HCT116 (cell line): ENCODE results near the gene CARD10. TPM values are rescaled to one million over a fixed set of nuclear protein-coding genes. Genes with fewer than 3 reads are reported as not detected.
A peak's percentile ranks its signal among the peaks of the same experiment; 100 is the strongest.

Experiments used
- ATAC-seq: fragments of 200-7000 bp; cut with Tn5 transposase; 2 replicates; pipeline ENCODE4 v1.9.1; 2020; ENCODE audit warnings: mild to moderate bottlenecking, moderate library complexity
- BruUV-seq: library from RNA; stranded (reverse); fragments of 400-500 nt; replicated peaks from 2 replicates; lab custom pipeline; 2021; lab: Mats Ljungman, UMichigan
- CTCF ChIA-PET: fragments of 300-600 bp; sonication (Branson Sonifier 250); formaldehyde crosslinking; loops from one replicate; lab custom pipeline; 2021; ENCODE audit warnings: antibody characterized with exemption; lab: Charles Lee
- POLR2A ChIA-PET: fragments of 300-600, 350-600 bp; sonication (Branson Sonifier 250); formaldehyde crosslinking; loops from one replicate; lab custom pipeline; 2021; ENCODE audit warnings: antibody characterized with exemption; lab: Charles Lee
- RAD21 ChIA-PET, 2 experiments: fragments of 300-600 bp; sonication (Branson Sonifier 250); formaldehyde crosslinking; loops; one replicate each; lab custom pipeline; 2023; ENCODE audit warnings: low total read pairs in 2 of 2; ENCODE audit not compliant: uncharacterized antibody in 2 of 2, unreplicated experiment in 2 of 2, low non-redundant PET in 1 of 2; lab: Charles Lee
- DNase-seq: peaks from one replicate; pipeline ENCODE4 v3.0.0-alpha.2; 2010; ENCODE audit warnings: low read depth, low spot score
- H2AFZ ChIP-seq: fragments of 200-600 bp; shearing (Covaris generic), sonication (generic); 2 replicates; pipeline ENCODE4 v1.6.1; 2017; ENCODE audit warnings: low read depth, mixed run types, mixed read lengths, antibody characterized with exemption, low read length; ENCODE audit not compliant: poor library complexity, severe bottlenecking
- H3K27ac ChIP-seq: 2 replicates; pipeline ENCODE4 v1.5.1; 2012; ENCODE audit warnings: low read depth, low read length
- H3K27me3 ChIP-seq: fragments of 200-600 bp; sonication (generic); 2 replicates; pipeline ENCODE4 v1.6.1; 2016; ENCODE audit warnings: mixed run types, low read length, mixed read lengths; ENCODE audit not compliant: insufficient read depth
- H3K36me3 ChIP-seq, 2 experiments: fragments of 200-500 bp in 1 of 2; fragments of 200-600 bp in 1 of 2; sonication (Bioruptor generic) in 1 of 2; sonication (generic) in 1 of 2; 2 replicates each; pipeline versions ENCODE4 v1.5.1 to v1.6.1; 2014 to 2016; ENCODE audit warnings: low read length in 2 of 2, inconsistent platforms in 1 of 2, mixed read lengths in 1 of 2, mixed run types in 1 of 2; ENCODE audit not compliant: insufficient read depth in 2 of 2, control insufficient read depth in 1 of 2
- H3K4me1 ChIP-seq, 2 experiments: fragments of 200-600 bp in 1 of 2; sonication (generic) in 1 of 2; 2 replicates each; pipeline versions ENCODE4 v1.5.1 to v1.6.1; 2012 to 2017; ENCODE audit warnings: low read length in 2 of 2, inconsistent platforms in 1 of 2, mild to moderate bottlenecking in 1 of 2, mixed read lengths in 1 of 2, mixed run types in 1 of 2, moderate library complexity in 1 of 2; ENCODE audit not compliant: insufficient read depth in 2 of 2, control insufficient read depth in 1 of 2
- H3K4me2 ChIP-seq: fragments of 200-600 bp; sonication (generic); 2 replicates; pipeline ENCODE4 v1.6.1; 2017; ENCODE audit warnings: mixed run types, low read length, mixed read lengths
- H3K4me3 ChIP-seq, 2 experiments: fragments of 200-600 bp in 1 of 2; sonication (generic) in 1 of 2; replicated peaks in 1 of 2; 2 replicates each; pipeline ENCODE4 v1.5.1; 2011 to 2016; ENCODE audit warnings: low read length in 2 of 2, control low read depth in 1 of 2, low read depth in 1 of 2, mild to moderate bottlenecking in 1 of 2, mixed read lengths in 1 of 2, mixed run types in 1 of 2
- H3K79me2 ChIP-seq: fragments of 200-600 bp; sonication (generic); 2 replicates; pipeline ENCODE4 v1.6.1; 2017; ENCODE audit warnings: mild to moderate bottlenecking, mixed run types, low read length, moderate library complexity, mixed read lengths; ENCODE audit not compliant: insufficient read depth
- H3K9ac ChIP-seq: fragments of 200-600 bp; sonication (generic); 2 replicates; pipeline ENCODE4 v1.6.1; 2016; ENCODE audit warnings: low read length, mixed read lengths
- H3K9me2 ChIP-seq: fragments of 200-600 bp; sonication (generic), shearing (Covaris generic); 2 replicates; pipeline ENCODE4 v1.6.1; 2017; ENCODE audit warnings: mixed run types, mild to moderate bottlenecking, moderate library complexity; ENCODE audit not compliant: insufficient read depth
- H3K9me3 ChIP-seq, 2 experiments: fragments of 200-500 bp in 1 of 2; fragments of 200-600 bp in 1 of 2; sonication (Bioruptor generic) in 1 of 2; sonication (generic) in 1 of 2; 2 replicates each; pipeline ENCODE4 v1.6.1; 2014 to 2017; ENCODE audit warnings: low read length in 2 of 2, mixed read lengths in 2 of 2, inconsistent platforms in 1 of 2, low read depth in 1 of 2, mild to moderate bottlenecking in 1 of 2, mixed run types in 1 of 2, moderate library complexity in 1 of 2; ENCODE audit not compliant: control insufficient read depth in 1 of 2, insufficient read depth in 1 of 2
- H4K20me1 ChIP-seq: fragments of 200-600 bp; sonication (generic), shearing (Covaris generic); 2 replicates; pipeline ENCODE4 v1.6.1; 2017; ENCODE audit warnings: mixed run types, mild to moderate bottlenecking, moderate library complexity; ENCODE audit not compliant: insufficient read depth
- CBX3 ChIP-seq: IDR thresholded peaks from 2 replicates; pipeline ENCODE4 v1.6.1; 2012; ENCODE audit warnings: low read depth
- EGR1 ChIP-seq: IDR thresholded peaks from 2 replicates; pipeline ENCODE4 v1.6.1; 2012; ENCODE audit warnings: low read depth
- FOSL1 ChIP-seq: IDR thresholded peaks from 2 replicates; pipeline ENCODE4 v1.6.1; 2012; ENCODE audit warnings: low read depth
- JUND ChIP-seq: IDR thresholded peaks from 2 replicates; pipeline ENCODE4 v1.6.1; 2012
- POLR2A ChIP-seq: IDR thresholded peaks from 2 replicates; pipeline ENCODE4 v1.7.0; 2011; ENCODE audit warnings: borderline replicate concordance; ENCODE audit not compliant: insufficient read depth, insufficient read length; ENCODE audit errors: extremely low read depth
- POLR2AphosphoS5 ChIP-seq: IDR thresholded peaks from 2 replicates; pipeline ENCODE4 v1.6.1; 2011; ENCODE audit warnings: mild to moderate bottlenecking, low read depth, low read length, moderate library complexity
- SIN3A ChIP-seq: IDR thresholded peaks from 2 replicates; pipeline ENCODE4 v1.6.1; 2012; ENCODE audit warnings: low read depth
- SRF ChIP-seq: IDR thresholded peaks from 2 replicates; pipeline ENCODE4 v1.6.1; 2012; ENCODE audit warnings: low read depth
- YY1 ChIP-seq: IDR thresholded peaks from 2 replicates; pipeline ENCODE4 v1.6.1; 2011; ENCODE audit warnings: low read length, low read depth, moderate library complexity, mild to moderate bottlenecking; ENCODE audit not compliant: insufficient replicate concordance; ENCODE audit errors: extremely low read depth
- ZNF274 ChIP-seq: fragments of 200-500 bp; sonication (Bioruptor generic); IDR thresholded peaks from 2 replicates; pipeline ENCODE4 v1.6.1; 2014; ENCODE audit warnings: mild to moderate bottlenecking, low read depth, low read length, inconsistent platforms
- intact Hi-C: fragments of 100-400 bp; cut with micrococcal nuclease; formaldehyde crosslinking; loops from 2 replicates; pipeline ENCODE4 v1.10.0; 2022
- total RNA-seq: library from RNA; stranded (reverse); gene quantifications from one replicate; pipeline ENCODE4 v1.2.1, GENCODE V29; 2021; ENCODE audit not compliant: unreplicated experiment
- TF ChIP-seq, protein P1 (sequence below): IDR thresholded peaks from 2 replicates; pipeline ENCODE4 v1.6.1; 2012
- TF ChIP-seq, protein P2 (sequence below): IDR thresholded peaks from 2 replicates; pipeline ENCODE4 v1.6.1; 2012; ENCODE audit warnings: low read depth
- TF ChIP-seq, protein P3 (sequence below), 3 experiments: fragments of 200-600 bp in 1 of 3; sonication (generic) in 1 of 3; IDR thresholded peaks in 2 of 3; conservative IDR thresholded peaks in 1 of 3; 2 replicates each; pipeline ENCODE4 v1.5.1; 2012 to 2017; ENCODE audit warnings: low read depth in 2 of 3, low read length in 2 of 3, antibody characterized with exemption in 1 of 3, borderline replicate concordance in 1 of 3, control low read depth in 1 of 3, mild to moderate bottlenecking in 1 of 3, mixed read lengths in 1 of 3, mixed run types in 1 of 3, moderate library complexity in 1 of 3; ENCODE audit not compliant: insufficient read depth in 1 of 3
- TF ChIP-seq, protein P4 (sequence below): IDR thresholded peaks from 2 replicates; pipeline ENCODE4 v1.6.1; 2011; ENCODE audit warnings: mild to moderate bottlenecking, low read length, moderate library complexity; ENCODE audit not compliant: insufficient replicate concordance; ENCODE audit errors: extremely low read depth

CARD10 gene
- total RNA-seq, 1 experiment from 2014 or later = 32.0 TPM

DNA sequence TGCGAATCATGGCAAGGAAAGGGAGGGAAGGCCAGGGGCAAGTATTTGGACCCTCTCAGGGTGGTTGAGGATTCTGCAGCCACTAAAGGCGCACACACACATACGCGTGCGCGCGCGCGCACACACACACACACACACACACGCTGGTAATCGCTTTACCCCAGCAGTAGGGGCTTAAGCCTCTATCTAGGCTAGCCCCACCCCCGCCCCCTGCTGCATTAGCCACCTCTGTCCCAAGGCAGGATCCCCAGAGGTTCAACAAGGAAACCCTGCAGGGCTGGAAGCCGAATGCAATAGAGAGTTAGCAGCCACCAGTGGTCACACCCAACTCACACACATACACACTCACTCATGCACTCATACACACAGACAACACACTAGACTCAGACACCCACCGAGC lies 63.3 kb downstream of the CARD10 start:
- H2AFZ ChIP-seq = no peak overlapping the region
- no peaks in the 10 kb centered on the region for H3K79me2 ChIP-seq
- no peak for ATAC-seq
- peak overlapping the region in 1 of 2 experiments; percentile 31; a peak in 1 of 4 replicates for H3K4me3 ChIP-seq
- TF ChIP-seq SRF = no peak
- TF ChIP-seq, protein P1, sequence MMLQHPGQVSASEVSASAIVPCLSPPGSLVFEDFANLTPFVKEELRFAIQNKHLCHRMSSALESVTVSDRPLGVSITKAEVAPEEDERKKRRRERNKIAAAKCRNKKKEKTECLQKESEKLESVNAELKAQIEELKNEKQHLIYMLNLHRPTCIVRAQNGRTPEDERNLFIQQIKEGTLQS = no peak
- no peak for TF ChIP-seq JUND
- TF ChIP-seq FOSL1 = no peak
- no peak for TF ChIP-seq SIN3A
- TF ChIP-seq, protein P2, sequence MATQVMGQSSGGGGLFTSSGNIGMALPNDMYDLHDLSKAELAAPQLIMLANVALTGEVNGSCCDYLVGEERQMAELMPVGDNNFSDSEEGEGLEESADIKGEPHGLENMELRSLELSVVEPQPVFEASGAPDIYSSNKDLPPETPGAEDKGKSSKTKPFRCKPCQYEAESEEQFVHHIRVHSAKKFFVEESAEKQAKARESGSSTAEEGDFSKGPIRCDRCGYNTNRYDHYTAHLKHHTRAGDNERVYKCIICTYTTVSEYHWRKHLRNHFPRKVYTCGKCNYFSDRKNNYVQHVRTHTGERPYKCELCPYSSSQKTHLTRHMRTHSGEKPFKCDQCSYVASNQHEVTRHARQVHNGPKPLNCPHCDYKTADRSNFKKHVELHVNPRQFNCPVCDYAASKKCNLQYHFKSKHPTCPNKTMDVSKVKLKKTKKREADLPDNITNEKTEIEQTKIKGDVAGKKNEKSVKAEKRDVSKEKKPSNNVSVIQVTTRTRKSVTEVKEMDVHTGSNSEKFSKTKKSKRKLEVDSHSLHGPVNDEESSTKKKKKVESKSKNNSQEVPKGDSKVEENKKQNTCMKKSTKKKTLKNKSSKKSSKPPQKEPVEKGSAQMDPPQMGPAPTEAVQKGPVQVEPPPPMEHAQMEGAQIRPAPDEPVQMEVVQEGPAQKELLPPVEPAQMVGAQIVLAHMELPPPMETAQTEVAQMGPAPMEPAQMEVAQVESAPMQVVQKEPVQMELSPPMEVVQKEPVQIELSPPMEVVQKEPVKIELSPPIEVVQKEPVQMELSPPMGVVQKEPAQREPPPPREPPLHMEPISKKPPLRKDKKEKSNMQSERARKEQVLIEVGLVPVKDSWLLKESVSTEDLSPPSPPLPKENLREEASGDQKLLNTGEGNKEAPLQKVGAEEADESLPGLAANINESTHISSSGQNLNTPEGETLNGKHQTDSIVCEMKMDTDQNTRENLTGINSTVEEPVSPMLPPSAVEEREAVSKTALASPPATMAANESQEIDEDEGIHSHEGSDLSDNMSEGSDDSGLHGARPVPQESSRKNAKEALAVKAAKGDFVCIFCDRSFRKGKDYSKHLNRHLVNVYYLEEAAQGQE = no peak
- TF ChIP-seq POLR2AphosphoS5 = no peak
- TF ChIP-seq, protein P3, sequence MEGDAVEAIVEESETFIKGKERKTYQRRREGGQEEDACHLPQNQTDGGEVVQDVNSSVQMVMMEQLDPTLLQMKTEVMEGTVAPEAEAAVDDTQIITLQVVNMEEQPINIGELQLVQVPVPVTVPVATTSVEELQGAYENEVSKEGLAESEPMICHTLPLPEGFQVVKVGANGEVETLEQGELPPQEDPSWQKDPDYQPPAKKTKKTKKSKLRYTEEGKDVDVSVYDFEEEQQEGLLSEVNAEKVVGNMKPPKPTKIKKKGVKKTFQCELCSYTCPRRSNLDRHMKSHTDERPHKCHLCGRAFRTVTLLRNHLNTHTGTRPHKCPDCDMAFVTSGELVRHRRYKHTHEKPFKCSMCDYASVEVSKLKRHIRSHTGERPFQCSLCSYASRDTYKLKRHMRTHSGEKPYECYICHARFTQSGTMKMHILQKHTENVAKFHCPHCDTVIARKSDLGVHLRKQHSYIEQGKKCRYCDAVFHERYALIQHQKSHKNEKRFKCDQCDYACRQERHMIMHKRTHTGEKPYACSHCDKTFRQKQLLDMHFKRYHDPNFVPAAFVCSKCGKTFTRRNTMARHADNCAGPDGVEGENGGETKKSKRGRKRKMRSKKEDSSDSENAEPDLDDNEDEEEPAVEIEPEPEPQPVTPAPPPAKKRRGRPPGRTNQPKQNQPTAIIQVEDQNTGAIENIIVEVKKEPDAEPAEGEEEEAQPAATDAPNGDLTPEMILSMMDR (IDR thresholded peaks at IDR 0.05 in 2 of 3, conservative IDR thresholded peaks at IDR 0.05 in 1 of 3; ENCODE audit: borderline replicate concordance in 1 of 3, insufficient read depth in 1 of 3, low read depth in 2 of 3, low read length in 2 of 3) = no peak
- no peak for TF ChIP-seq ZNF274
- TF ChIP-seq, protein P4, sequence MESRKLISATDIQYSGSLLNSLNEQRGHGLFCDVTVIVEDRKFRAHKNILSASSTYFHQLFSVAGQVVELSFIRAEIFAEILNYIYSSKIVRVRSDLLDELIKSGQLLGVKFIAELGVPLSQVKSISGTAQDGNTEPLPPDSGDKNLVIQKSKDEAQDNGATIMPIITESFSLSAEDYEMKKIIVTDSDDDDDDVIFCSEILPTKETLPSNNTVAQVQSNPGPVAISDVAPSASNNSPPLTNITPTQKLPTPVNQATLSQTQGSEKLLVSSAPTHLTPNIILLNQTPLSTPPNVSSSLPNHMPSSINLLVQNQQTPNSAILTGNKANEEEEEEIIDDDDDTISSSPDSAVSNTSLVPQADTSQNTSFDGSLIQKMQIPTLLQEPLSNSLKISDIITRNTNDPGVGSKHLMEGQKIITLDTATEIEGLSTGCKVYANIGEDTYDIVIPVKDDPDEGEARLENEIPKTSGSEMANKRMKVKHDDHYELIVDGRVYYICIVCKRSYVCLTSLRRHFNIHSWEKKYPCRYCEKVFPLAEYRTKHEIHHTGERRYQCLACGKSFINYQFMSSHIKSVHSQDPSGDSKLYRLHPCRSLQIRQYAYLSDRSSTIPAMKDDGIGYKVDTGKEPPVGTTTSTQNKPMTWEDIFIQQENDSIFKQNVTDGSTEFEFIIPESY = no peak
- no peak for TF ChIP-seq POLR2A
- no peak for TF ChIP-seq EGR1
- no peak for TF ChIP-seq CBX3
- TF ChIP-seq YY1 = no peak
- DNase-seq = no peak
- H4K20me1 ChIP-seq = no peaks in the 10 kb centered on the region
- intact Hi-C loops = loop anchor here (1.0 to 2.0 kb wide), 4 partner anchors 24 to 197 kb away; no protein-coding TSS in a partner anchor
- H3K36me3 ChIP-seq = no peaks in the 10 kb centered on the region
- RAD21 ChIA-PET = interaction anchor here (0.6 to 6.7 kb wide), 4 partner anchors 14 to 139 kb away, joined by 3 to 63 read pairs (median 30); no protein-coding TSS in a partner anchor
- POLR2A ChIA-PET = interaction anchor here (0.6 to 5.5 kb wide), 8 partner anchors 30 to 139 kb away, joined by 3 to 54 read pairs (median 4); no protein-coding TSS in a partner anchor
- no peaks in the 10 kb centered on the region for H3K9me2 ChIP-seq
- no peaks in the 10 kb centered on the region for H3K9me3 ChIP-seq
- peak overlapping the region; percentile 96 for H3K27ac ChIP-seq
- no TSS peak for BruUV-seq
- no peaks in the 10 kb centered on the region for H3K27me3 ChIP-seq
- peak overlapping the region; percentile 65 for H3K4me2 ChIP-seq
- H3K4me1 ChIP-seq = peaks cover 49 to 72% of the 10 kb centered on the region in 2 experiments
- CTCF ChIA-PET = interaction anchor here (0.6 to 8.1 kb wide), 11 partner anchors 9 to 405 kb away, joined by 3 to 147 read pairs (median 4); no protein-coding TSS in a partner anchor
- peak overlapping the region; percentile 65 for H3K9ac ChIP-seq
